Trophoblast cell (in vitro differentiated cells and primary cell): Measurements from ENCODE around the gene DHRSX.

Experiments
- DNase-seq, 2 donors: peaks; one replicate each; pipeline ENCODE4 v3.0.0-alpha.2; 2016
- H2AFZ ChIP-seq: 2 replicates; pipeline ENCODE4 v1.6.1; 2013; ENCODE audit warnings: low read length, moderate library complexity, mild to moderate bottlenecking; ENCODE audit not compliant: insufficient read depth, poor library complexity
- H2AK5ac ChIP-seq: 2 replicates; pipeline ENCODE4 v1.6.1; 2013; ENCODE audit warnings: mild to moderate bottlenecking, low read length
- H2BK120ac ChIP-seq: 2 replicates; pipeline ENCODE4 v1.6.1; 2013; ENCODE audit warnings: low read length, mild to moderate bottlenecking, moderate library complexity; ENCODE audit not compliant: insufficient read depth, poor library complexity
- H2BK12ac ChIP-seq: 2 replicates; pipeline ENCODE4 v1.6.1; 2013; ENCODE audit warnings: mild to moderate bottlenecking, low read length, moderate library complexity
- H2BK5ac ChIP-seq: 2 replicates; pipeline ENCODE4 v1.6.1; 2013; ENCODE audit warnings: low read length, low read depth, moderate library complexity, mild to moderate bottlenecking; ENCODE audit not compliant: poor library complexity
- H3K14ac ChIP-seq: 2 replicates; pipeline ENCODE4 v1.6.1; 2013; ENCODE audit warnings: mild to moderate bottlenecking, low read length
- H3K18ac ChIP-seq: 2 replicates; pipeline ENCODE4 v1.6.1; 2013; ENCODE audit warnings: mild to moderate bottlenecking, low read length
- H3K23ac ChIP-seq: 2 replicates; pipeline ENCODE4 v1.6.1; 2013; ENCODE audit warnings: low read length
- H3K27ac ChIP-seq: 2 replicates; pipeline ENCODE4 v1.5.1; 2013; ENCODE audit warnings: low read depth, mild to moderate bottlenecking, inconsistent platforms, low read length, moderate library complexity
- H3K27me3 ChIP-seq: 2 replicates; pipeline ENCODE4 v1.6.1; 2013; ENCODE audit warnings: inconsistent platforms, mild to moderate bottlenecking, low read length, moderate library complexity; ENCODE audit not compliant: insufficient read depth
- H3K36me3 ChIP-seq, 2 experiments: 1 replicate in 1 of 2; 2 replicates in 1 of 2; pipeline ENCODE4 v1.6.1; 2013; ENCODE audit warnings: low read length in 2 of 2, mild to moderate bottlenecking in 2 of 2, moderate library complexity in 1 of 2; ENCODE audit not compliant: insufficient read depth in 2 of 2, control insufficient read depth in 1 of 2
- H3K4ac ChIP-seq: 2 replicates; pipeline ENCODE4 v1.6.1; 2013; ENCODE audit warnings: low read depth, mild to moderate bottlenecking, low read length, moderate library complexity
- H3K4me1 ChIP-seq, 2 experiments: 1 replicate in 1 of 2; 2 replicates in 1 of 2; pipeline ENCODE4 v1.6.1; 2013; ENCODE audit warnings: low read length in 2 of 2, mild to moderate bottlenecking in 2 of 2, moderate library complexity in 1 of 2; ENCODE audit not compliant: insufficient read depth in 2 of 2, control insufficient read depth in 1 of 2
- H3K4me2 ChIP-seq: 2 replicates; pipeline ENCODE4 v1.6.1; 2013; ENCODE audit warnings: inconsistent platforms, mild to moderate bottlenecking, low read length, moderate library complexity
- H3K4me3 ChIP-seq: 2 replicates; pipeline ENCODE4 v1.5.1; 2013; ENCODE audit warnings: mild to moderate bottlenecking, low read depth, low read length, inconsistent platforms
- H3K79me1 ChIP-seq: one replicate; pipeline ENCODE4 v1.6.1; 2013; ENCODE audit warnings: low read length
- H3K79me2 ChIP-seq: 2 replicates; pipeline ENCODE4 v1.6.1; 2013; ENCODE audit warnings: low read length, mild to moderate bottlenecking; ENCODE audit not compliant: control insufficient read depth, insufficient read depth, poor library complexity
- H3K9ac ChIP-seq: 2 replicates; pipeline ENCODE4 v1.6.1; 2013; ENCODE audit warnings: mild to moderate bottlenecking, low read length
- H3K9me3 ChIP-seq: 2 replicates; pipeline ENCODE4 v1.6.1; 2013; ENCODE audit warnings: low read depth, mild to moderate bottlenecking, control low read depth, inconsistent platforms, low read length; ENCODE audit not compliant: insufficient read depth
- H4K12ac ChIP-seq: 2 replicates; pipeline ENCODE4 v1.6.1; 2013; ENCODE audit warnings: low read depth, mild to moderate bottlenecking, low read length, moderate library complexity
- H4K8ac ChIP-seq: 2 replicates; pipeline ENCODE4 v1.6.1; 2013; ENCODE audit warnings: low read depth, mild to moderate bottlenecking, low read length, moderate library complexity
- H4K91ac ChIP-seq: one replicate; pipeline ENCODE4 v1.6.1; 2013; ENCODE audit warnings: low read depth, mild to moderate bottlenecking, low read length, moderate library complexity
- WGBS: extraction: QIAGEN DNeasy Blood & Tissue Kit; methylation state at CpG from one replicate; pipeline ENCODE4 v1.1.7; 2013; ENCODE audit warnings: missing lambda C conversion rate; ENCODE audit not compliant: insufficient read length, insufficient coverage; ENCODE audit errors: extremely low coverage; 5-methylcytosine and 5-hydroxymethylcytosine counted together

The DHRSX gene

GRCh38 chrX:2418000-2418399 is 82.8 kb downstream of the DHRSX start:
- Histone ChIP-seq H3K4me2 (no peak overlapping the region), H3K27ac (no peak overlapping the region), H3K4me3 (no peak overlapping the region), H3K36me3 (peaks cover 0 to 1% of the 10 kb centered on the region in 2 experiments), H4K12ac (no peak overlapping the region), H2BK120ac (no peak overlapping the region), H2AK5ac (no peak overlapping the region), H3K79me2 (no peaks in the 10 kb centered on the region), H3K4ac (no peak overlapping the region), H3K4me1 (no peaks in the 10 kb centered on the region), H3K18ac (no peak overlapping the region), H3K14ac (no peak overlapping the region), H2AFZ (no peak overlapping the region), H4K8ac (no peak overlapping the region), H3K9me3 (no peaks in the 10 kb centered on the region), H2BK5ac (no peak overlapping the region), H3K23ac (no peak overlapping the region), H3K27me3 (no peaks in the 10 kb centered on the region), H3K79me1 (no peaks in the 10 kb centered on the region), H3K9ac (no peak overlapping the region), H4K91ac (no peak overlapping the region), H2BK12ac (no peak overlapping the region)
- WGBS: no CpG with 5 or more reads among the region's 2 CpGs
- DNase-seq: no peak

DNA sequence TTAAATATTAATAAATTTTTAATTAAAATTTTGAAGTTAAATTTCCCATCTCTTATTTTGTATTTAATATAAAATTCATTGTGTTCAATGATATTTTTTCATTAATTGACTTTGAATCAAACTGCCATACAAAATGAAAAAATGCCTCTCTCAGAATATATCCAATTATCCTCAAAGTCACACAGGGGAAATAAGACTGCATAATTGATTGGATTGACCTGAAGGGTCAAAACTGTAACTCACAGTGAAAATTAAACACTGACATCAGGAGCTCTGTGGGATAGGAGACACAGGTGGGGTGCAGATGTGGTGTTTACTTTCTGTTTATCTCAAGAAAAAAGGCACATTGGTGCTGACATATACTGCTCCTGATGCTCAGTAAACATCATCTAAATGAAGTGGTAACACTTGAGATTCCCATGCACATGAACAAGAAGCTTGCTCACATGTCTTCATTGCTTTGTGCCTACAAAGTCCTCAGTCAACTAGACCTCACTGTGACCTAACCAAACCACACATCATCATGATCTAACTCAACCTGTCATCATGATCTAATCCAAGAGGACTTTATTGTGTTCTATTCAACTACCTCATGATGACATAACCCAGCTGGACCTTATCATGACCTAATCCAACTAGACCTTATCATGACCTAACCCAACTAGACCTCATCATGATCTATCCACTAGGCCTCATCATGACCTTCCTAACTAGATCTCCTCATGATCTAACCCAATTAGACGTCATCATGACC is 83.7 kb downstream of the DHRSX start:
- H2AK5ac ChIP-seq: no peak overlapping the region
- no peaks in the 10 kb centered on the region for H3K9me3 ChIP-seq
- H3K4me2 ChIP-seq: no peak overlapping the region
- H2BK12ac ChIP-seq: no peak overlapping the region
- no peak overlapping the region for H3K27ac ChIP-seq
- H3K9ac ChIP-seq: no peak overlapping the region
- no peak overlapping the region for H2AFZ ChIP-seq
- no peak overlapping the region for H3K23ac ChIP-seq
- H4K8ac ChIP-seq: no peak overlapping the region
- H2BK120ac ChIP-seq: no peak overlapping the region
- H4K91ac ChIP-seq: no peak overlapping the region
- no peak overlapping the region for H3K14ac ChIP-seq
- H4K12ac ChIP-seq: no peak overlapping the region
- H3K18ac ChIP-seq: no peak overlapping the region
- no peak for DNase-seq
- no peaks in the 10 kb centered on the region for H3K4me1 ChIP-seq
- WGBS: no CpG with 5 or more reads among the region's 1 CpG
- H3K27me3 ChIP-seq: no peaks in the 10 kb centered on the region
- H3K79me1 ChIP-seq: no peaks in the 10 kb centered on the region
- no peaks in the 10 kb centered on the region for H3K36me3 ChIP-seq
- H3K4me3 ChIP-seq: no peak overlapping the region
- H3K4ac ChIP-seq: no peak overlapping the region
- H3K79me2 ChIP-seq: no peaks in the 10 kb centered on the region
- H2BK5ac ChIP-seq: no peak overlapping the region

GRCh38 chrX:2414384-2414783 is 86.4 kb downstream of the DHRSX start:
- Histone ChIP-seq H2BK120ac (no peak overlapping the region), H3K14ac (no peak overlapping the region), H2BK12ac (no peak overlapping the region), H3K4ac (no peak overlapping the region), H4K12ac (no peak overlapping the region), H4K91ac (no peak overlapping the region), H3K18ac (no peak overlapping the region), H3K4me2 (no peak overlapping the region), H3K79me1 (no peaks in the 10 kb centered on the region), H3K27me3 (no peaks in the 10 kb centered on the region), H2AK5ac (no peak overlapping the region), H3K4me1 (no peaks in the 10 kb centered on the region), H3K36me3 (no peaks in the 10 kb centered on the region), H3K79me2 (no peaks in the 10 kb centered on the region), H3K9me3 (no peaks in the 10 kb centered on the region), H4K8ac (no peak overlapping the region), H2AFZ (no peak overlapping the region), H2BK5ac (no peak overlapping the region), H3K23ac (no peak overlapping the region), H3K9ac (no peak overlapping the region), H3K27ac (no peak overlapping the region), H3K4me3 (no peak overlapping the region)
- 100% methylated on average over 1 of the region's 2 CpGs for WGBS
- DNase-seq: no peak

GRCh38 chrX:2413969-2414368 is 86.8 kb downstream of the DHRSX start:
- DNase-seq: no peak
- H3K36me3 ChIP-seq: peaks cover 0 to 2% of the 10 kb centered on the region in 2 experiments
- H3K4me2 ChIP-seq: no peak overlapping the region
- H3K4me1 ChIP-seq: no peaks in the 10 kb centered on the region
- no peaks in the 10 kb centered on the region for H3K79me1 ChIP-seq
- H3K79me2 ChIP-seq: no peaks in the 10 kb centered on the region
- H2BK12ac ChIP-seq: no peak overlapping the region
- H4K12ac ChIP-seq: no peak overlapping the region
- H3K18ac ChIP-seq: no peak overlapping the region
- H4K8ac ChIP-seq: no peak overlapping the region
- H2AK5ac ChIP-seq: no peak overlapping the region
- H2BK120ac ChIP-seq: no peak overlapping the region
- 100% methylated on average over 2 of the region's 2 CpGs for WGBS
- H3K4me3 ChIP-seq: no peak overlapping the region
- no peak overlapping the region for H3K23ac ChIP-seq
- no peak overlapping the region for H3K9ac ChIP-seq
- no peak overlapping the region for H3K27ac ChIP-seq
- no peak overlapping the region for H3K14ac ChIP-seq
- H2BK5ac ChIP-seq: no peak overlapping the region
- H2AFZ ChIP-seq: no peak overlapping the region
- no peak overlapping the region for H4K91ac ChIP-seq
- no peak overlapping the region for H3K4ac ChIP-seq
- H3K27me3 ChIP-seq: no peaks in the 10 kb centered on the region
- H3K9me3 ChIP-seq: peaks cover 2% of the 10 kb centered on the region
